GM19240 (cell line): Measurements from ENCODE around the gene MAS1L.

Source experiments
- DNase-seq: peaks from one replicate; pipeline ENCODE4 v3.0.0; 2011; ENCODE audit warnings: low spot score; ENCODE audit not compliant: insufficient read length

MAS1L gene

GRCh38 chr6:29510746-29511300 is 23.1 kb upstream of the MAS1L start:
- DNase-seq: no peak

GRCh38 chr6:29510202-29510601 is 22.4 kb upstream of the MAS1L start:
- no peak for DNase-seq

DNA sequence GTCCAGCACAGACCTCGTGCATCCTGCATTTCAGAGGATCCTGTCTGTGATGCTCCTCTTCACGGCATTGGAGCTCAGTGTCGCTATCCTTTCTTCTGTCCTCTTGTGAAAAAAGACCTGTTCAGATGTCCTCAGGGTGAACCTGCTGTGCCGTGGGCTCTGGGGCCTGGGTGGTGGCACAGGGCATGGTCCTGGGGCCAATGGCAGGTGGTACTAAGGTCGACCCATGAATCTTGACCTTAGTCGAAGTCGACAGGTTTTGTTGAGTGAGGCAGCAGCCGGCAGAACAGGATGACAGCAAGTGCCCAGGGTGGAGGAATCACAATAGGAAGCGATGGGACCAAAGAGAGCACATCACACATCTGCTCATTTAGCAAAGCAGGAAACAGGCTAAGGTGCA is 22.0 kb upstream of the MAS1L start:
- no peak for DNase-seq

- peak; percentile 35 for DNase-seq
Measured at GRCh38 chr6:29509239-29509638, 21.5 kb upstream of the MAS1L start.

DNA sequence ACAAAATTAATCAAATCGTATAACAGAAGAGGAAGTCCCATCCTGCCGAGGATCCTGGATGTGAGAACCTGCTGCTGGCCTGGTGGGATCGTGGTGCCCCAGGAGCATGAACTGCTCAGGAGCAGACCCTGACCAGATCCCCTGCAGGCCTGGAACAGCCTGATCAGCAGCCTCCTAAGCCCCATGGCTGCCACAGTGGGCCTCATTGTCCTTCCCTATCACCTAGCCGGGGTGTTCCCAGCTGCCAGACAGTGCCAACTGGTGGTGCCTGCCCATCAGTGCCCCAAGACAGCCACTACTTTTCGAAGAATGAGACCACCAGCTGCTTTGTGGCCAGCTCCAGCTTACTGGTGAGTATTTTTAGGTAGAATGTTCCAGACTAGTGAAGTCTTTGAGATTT is 19.6 kb upstream of the MAS1L start:
- DNase-seq: no peak

GRCh38 chr6:29506446-29507067 is 18.8 kb upstream of the MAS1L start:
- no peak for DNase-seq

DNA sequence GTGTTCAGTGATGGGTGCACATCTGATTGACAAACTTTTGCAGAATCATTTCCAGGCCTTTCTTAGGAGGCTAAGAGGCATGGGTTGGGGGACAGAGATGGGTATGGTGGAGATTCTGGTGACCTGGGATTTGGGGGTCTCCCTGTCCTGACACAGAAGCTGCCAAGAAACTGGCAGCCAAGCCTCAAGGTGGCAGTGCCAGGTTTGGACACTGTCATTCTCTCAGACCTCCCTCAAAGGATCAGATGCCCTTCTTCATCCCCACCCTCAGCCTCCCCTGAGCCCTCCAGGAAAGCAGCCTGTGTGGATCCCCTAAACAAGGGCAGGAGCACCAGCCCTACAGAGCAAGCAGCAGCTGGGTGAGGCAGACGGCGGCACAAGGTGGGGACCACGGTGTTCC is 18.1 kb upstream of the MAS1L start:
- no peak for DNase-seq

DNA sequence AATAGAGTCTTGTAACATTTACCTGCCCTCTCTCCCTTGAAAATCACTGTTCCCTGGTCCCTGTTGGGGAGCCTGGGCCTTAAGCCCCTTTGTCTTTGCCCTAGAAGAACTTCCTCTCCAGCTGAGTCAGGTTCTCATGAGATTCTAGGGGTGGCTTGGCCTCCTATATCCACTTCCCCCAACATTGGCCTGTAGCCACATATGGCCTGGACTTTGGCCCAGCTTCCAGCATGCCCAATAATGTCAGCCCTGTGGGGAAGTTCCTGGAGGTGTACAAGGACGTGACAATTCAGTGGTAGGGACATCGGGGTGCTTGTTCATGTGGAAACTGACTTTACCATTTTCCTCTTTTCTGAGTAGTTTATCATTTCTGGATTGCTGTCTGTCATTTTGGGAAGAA is 17.2 kb upstream of the MAS1L start:
- DNase-seq: no peak

DNA sequence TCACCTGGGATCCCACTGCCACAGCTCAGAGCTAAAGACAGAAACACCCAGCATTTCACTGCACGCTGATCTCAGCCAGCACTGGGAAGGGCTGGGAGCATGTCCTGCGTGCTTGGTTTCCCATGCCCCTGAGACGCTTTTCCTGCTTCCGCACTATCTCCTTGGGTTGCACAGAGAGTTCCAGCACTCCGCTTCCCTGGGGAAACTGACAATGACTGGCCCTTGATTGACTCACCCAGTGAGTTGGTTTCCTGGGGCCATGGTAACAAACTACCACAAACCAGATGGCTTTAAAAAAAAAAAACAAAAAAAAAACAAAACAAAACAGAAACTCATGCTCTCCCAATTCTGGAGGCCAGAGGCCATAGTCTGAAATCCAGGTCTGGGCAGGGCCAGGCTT is 14.8 kb upstream of the MAS1L start:
- DNase-seq: no peak

- no peak for DNase-seq
Measured at GRCh38 chr6:29502181-29502580, 14.4 kb upstream of the MAS1L start.

- DNase-seq: no peak
Measured at GRCh38 chr6:29501106-29501505, 13.3 kb upstream of the MAS1L start.

GRCh38 chr6:29500594-29500993 is 12.8 kb upstream of the MAS1L start:
- DNase-seq: no peak

- no peak for DNase-seq
Measured at GRCh38 chr6:29499704-29500103, 11.9 kb upstream of the MAS1L start.

DNA sequence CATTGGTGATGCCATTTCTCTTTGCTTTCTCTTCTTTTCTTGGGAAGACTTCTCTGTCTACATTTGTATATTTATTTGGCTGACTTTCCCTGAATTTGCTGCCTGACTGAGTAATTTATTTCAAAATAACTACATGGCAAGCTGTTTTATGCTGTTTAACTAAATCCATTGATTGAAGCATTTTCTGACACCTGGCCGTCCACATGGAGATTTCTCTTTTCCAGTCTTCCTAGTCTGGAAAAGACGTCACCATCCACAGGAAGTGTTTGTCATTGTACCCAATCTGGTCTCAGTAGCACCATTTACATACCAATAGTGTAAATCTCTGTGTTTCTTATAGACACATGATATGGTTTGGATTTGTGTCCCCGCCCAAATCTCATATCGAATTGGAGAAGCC is 9.2 kb upstream of the MAS1L start:
- no peak for DNase-seq

DNA sequence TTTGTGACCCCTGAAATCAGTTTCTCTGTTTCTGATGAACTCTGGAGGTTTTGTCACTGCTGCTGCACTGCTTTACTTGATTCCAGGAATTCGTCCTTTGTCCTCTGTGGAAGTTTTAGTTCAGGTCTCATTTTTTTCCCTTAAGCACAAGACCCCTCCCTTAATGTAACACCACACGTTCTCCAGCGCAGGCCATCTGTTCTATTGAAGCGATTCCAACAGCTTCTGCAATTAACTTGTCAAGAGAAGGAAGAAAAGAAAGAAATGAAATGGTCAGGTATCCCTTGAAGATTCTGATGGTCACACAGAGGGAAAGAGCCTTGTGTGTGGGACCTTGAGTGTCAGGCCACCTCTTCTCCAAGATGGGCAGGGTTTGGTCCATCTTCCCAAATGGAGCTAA is 7.8 kb upstream of the MAS1L start:
- no peak for DNase-seq

DNA sequence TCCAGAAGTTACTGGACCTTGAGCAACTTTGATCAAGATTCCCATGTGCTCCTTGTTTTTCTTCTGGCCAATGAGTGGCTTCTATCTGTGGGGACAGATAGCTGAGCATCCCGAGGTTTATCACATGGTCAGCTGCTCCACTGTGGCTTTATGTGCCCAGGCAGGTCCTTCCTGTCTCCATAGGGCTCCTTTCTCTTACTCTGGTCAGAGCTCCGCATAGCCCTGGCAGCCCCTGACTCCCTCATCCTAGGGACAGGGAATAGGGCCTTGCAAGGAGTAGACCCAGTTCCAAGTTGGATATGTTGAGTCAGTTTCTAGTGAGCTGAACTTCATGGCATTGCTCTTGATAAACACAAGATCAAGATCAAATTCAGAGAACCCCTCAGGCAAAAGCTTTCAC is 6.4 kb upstream of the MAS1L start:
- DNase-seq: no peak

GRCh38 chr6:29493261-29493660 is 5.5 kb upstream of the MAS1L start:
- no peak for DNase-seq

DNA sequence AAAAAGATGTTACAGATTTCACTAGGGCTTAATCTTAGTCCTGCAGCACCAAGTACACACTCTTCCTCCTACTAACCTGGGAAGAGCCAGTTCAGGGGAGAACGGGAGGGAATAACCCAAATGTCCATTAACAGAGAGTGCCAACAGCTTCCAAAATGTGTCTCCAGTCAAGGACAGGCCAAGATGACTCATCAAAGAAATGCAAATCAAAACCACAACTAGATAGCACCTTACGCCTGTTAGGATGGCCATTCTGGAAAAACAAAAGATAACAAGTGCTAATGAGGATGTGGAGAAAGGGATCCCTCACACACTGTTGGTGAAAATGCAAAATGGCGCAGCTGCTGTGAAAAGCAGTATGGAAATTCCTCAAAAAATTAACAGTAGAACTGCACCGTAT is 3.8 kb upstream of the MAS1L start:
- DNase-seq: no peak

DNA sequence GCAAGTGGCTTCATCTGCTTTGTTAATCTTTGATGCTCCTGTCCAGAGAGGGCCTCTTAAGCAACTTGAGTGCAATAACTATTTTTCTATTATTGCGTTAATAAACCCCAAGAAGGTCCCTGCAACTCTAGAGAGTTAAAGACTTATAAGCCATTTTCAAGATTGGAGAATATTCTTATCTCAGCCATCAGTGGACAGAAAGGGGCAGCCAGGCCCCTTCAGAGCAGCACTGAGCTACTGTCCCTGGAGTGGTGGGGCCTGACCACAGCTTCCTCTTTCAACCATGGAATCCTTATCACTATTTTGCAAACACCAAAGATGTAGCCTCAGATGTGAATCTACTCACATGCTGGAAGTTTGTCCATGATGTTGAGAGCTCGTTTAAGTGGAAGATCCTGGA is 2.8 kb upstream of the MAS1L start:
- no peak for DNase-seq

- DNase-seq: no peak
Measured at GRCh38 chr6:29490055-29490454, 2.3 kb upstream of the MAS1L start.

DNA sequence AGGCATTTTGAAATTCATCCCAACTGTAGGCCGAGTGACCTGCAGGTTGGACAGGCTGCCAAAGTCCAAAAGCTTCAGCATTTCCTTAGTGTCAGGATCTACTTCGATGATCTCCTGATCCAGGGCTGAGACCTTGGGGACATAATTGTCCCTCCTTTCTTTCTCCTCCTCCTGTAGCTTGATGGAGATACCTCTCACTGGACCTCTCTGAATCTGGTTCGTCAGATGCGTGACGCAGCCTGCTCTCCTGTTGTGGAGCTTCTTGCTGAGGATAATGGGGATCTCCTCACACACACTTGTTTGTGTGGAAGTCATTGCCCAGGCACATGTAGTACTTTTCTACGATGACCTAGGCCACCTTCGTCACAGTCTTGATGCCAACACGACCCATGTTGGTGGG is 1.5 kb upstream of the MAS1L start:
- no peak for DNase-seq

- no peak for DNase-seq
Measured at GRCh38 chr6:29488874-29489273, 1.1 kb upstream of the MAS1L start.

DNA sequence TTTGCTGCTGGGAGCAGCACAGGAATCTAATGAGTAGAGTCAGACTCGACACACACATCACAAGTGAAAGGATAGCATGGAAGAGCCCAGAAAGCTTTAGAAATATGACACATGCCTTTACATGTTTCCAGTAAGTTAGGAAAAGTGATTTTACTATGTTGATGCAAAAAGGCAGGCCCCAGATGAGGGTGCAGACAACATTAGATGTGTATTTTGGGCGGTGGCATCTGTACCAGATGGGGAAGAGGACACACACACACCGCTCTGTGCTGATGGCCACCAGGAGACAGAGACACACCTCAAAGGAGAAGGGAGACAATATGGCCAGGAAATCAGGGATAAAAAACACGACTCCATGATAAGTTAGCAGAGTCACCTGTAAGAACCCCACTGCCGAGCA is 625 bp downstream of the MAS1L start:
- no peak for DNase-seq

DNA sequence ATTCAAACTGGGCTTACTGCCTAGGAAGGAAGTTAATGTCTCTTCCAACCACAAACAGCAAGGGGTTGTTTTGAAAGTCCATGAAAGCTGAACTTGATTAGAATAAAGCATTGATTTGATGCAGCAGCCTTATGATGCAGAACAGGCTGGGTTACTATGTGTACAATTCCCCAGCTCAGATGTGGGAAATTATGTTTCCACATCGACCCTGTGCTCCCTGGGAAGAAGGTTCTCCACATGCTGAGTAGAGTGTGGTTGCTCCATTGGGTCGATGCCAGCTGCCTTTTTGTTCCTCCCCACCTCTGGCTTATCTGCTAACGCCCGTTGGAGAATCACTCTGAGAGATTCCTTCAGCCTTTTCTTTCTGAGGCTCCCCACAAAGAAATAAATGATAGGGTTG is 1.2 kb downstream of the MAS1L start:
- no peak for DNase-seq
